HG02938 (cell line): ENCODE results near the gene EFCAB14.
"Not testable (repeated sequence)": the region's sequence is repeated elsewhere in the genome, so short reads cannot be mapped to it uniquely, and the experiment has no call there.

Experiments
- ATAC-seq: cut with Tn5 transposase; IDR thresholded peaks from one replicate; pipeline ENCODE4 v1.9.1; 2021; ENCODE audit warnings: mild to moderate bottlenecking, moderate library complexity; ENCODE audit not compliant: unreplicated experiment

EFCAB14 gene, protein sequence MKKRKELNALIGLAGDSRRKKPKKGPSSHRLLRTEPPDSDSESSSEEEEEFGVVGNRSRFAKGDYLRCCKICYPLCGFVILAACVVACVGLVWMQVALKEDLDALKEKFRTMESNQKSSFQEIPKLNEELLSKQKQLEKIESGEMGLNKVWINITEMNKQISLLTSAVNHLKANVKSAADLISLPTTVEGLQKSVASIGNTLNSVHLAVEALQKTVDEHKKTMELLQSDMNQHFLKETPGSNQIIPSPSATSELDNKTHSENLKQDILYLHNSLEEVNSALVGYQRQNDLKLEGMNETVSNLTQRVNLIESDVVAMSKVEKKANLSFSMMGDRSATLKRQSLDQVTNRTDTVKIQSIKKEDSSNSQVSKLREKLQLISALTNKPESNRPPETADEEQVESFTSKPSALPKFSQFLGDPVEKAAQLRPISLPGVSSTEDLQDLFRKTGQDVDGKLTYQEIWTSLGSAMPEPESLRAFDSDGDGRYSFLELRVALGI

GRCh38 chr1:46718727-46719622 is at the start of gene EFCAB14:
Gene EFCAB14 (minus strand): TSS chr1:46719114. CDS start chr1:46718087, 1,027 bp downstream.
- ATAC-seq: peak; percentile 92

DNA sequence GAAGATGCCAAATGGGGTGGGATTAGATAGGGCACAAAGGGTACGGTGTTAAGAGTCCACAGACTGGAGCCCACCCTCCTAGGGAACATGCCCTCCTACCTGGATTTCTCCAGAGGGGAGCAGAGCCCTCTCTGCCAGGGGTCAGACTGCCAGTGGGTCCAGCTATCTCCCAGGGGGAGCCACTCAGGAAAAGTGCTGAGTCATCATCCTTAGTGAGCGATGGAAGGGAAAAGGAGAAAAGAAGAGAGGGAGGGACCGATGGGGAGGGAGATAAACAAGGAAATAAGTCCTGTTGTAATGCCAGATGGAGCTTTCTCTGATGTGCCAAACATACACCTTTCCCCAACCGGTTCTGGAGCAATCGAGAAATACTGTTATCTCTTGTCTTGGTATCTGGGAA is 49.5 kb upstream of the EFCAB14 start:
- ATAC-seq: no peak

DNA sequence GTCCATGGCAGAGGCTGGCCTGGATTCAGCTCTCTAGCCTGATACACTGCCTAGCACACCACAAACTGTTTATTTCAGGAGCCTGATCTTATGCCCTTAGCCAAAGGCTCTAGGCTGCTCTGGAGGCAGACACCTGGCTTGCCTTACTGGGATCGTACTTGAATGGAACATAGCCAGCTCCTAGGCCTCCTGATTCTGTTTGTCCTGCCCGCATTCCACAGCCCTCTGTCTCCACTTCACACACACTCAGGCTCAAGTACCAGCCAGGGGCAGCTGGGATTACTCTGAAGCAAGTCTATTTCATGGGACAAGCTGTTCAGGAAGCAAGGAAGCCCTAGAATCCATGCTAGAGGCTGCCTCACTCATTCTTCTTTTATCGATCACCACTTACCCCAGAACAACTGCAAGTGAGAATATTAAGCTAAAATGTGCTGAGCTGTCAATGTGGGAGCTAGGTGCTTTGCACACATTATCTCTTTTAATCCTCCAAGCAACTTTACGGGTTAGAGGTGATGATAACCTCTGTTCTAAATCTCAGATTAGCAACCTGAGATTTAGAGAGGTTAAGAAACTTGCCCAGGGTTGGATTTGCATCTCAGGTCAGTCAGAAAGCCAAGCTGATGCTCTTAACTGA is 48.9 kb upstream of the EFCAB14 start:
- no peak for ATAC-seq

- no peak for ATAC-seq
Measured at GRCh38 chr1:46764402-46764801, 45.5 kb upstream of the EFCAB14 start.

- no peak for ATAC-seq
Measured at GRCh38 chr1:46761740-46762139, 42.8 kb upstream of the EFCAB14 start.

GRCh38 chr1:46760558-46761166 is 41.7 kb upstream of the EFCAB14 start:
- ATAC-seq: no peak

DNA sequence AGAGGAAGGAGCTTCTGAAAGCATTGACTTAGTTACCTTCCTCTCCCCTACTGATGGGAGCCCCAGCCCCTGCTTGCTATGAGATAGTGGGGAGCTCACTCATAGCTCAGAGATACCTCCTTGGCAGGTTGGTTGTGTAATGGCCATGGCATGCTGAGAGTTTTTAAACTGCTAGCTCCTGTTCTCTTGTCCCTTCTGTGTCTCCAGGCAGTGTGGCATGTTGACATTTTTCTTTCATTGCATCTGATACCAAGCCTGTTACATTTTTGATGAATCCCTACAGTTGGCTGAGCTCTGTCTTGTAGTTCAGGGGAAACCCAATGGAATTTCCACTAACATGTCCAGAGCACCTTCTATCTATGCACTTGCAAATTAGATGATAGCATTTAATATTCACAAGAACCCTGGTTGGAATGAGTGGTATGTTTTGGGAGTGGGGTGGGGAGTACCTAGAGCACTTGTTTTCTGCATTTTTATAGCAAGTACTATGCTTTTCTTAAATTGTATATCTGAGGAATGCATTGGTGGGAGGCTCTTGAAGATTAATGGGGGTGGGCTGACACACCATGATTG is 39.1 kb upstream of the EFCAB14 start:
- ATAC-seq: no peak

- no peak for ATAC-seq
Measured at GRCh38 chr1:46757247-46757955, 38.5 kb upstream of the EFCAB14 start.

DNA sequence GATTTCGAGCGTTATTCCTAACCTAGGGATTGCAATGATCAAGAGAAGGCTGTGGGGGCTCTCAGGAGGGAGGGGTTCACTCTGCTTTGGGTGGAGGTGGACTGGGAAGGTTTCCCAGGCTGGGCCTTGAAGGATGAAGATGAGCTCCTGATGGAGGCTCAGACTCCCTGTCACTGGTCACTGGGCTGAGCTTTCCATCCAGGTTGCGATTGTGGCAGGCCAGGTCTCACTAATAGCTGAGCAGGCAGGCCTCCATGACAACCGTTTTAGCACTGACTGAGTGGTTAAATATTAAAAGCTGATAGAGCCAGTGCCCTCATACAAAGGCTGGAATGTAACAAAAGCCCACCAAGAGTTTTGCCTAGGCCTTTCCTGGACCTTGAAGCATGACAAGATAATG is 36.2 kb upstream of the EFCAB14 start:
- no peak for ATAC-seq

- not testable (repeated sequence) for ATAC-seq
Measured at GRCh38 chr1:46754707-46755106, 35.8 kb upstream of the EFCAB14 start.

DNA sequence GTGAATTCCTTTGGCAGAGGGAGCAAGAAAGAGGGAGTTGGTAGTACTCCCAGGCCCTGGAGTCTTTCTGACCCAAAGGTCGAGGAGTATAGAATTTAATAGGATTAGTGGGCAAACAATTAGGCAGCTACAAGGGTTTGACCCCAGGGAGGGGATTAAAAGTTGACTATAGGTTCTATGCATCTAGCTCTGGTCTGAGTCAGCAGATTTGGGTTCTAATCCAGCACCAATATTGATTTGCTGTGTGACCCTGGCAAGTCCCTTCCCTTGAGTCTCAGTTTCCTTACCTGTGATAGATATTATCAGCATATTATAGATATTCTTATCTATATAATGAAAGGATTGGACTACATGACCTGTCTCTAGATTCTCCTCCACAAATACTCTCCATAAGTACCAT is 35.1 kb upstream of the EFCAB14 start:
- no peak for ATAC-seq

- no peak for ATAC-seq
Measured at GRCh38 chr1:46749921-46750404, 31.0 kb upstream of the EFCAB14 start.

GRCh38 chr1:46749404-46749803 is 30.5 kb upstream of the EFCAB14 start:
- no peak for ATAC-seq

DNA sequence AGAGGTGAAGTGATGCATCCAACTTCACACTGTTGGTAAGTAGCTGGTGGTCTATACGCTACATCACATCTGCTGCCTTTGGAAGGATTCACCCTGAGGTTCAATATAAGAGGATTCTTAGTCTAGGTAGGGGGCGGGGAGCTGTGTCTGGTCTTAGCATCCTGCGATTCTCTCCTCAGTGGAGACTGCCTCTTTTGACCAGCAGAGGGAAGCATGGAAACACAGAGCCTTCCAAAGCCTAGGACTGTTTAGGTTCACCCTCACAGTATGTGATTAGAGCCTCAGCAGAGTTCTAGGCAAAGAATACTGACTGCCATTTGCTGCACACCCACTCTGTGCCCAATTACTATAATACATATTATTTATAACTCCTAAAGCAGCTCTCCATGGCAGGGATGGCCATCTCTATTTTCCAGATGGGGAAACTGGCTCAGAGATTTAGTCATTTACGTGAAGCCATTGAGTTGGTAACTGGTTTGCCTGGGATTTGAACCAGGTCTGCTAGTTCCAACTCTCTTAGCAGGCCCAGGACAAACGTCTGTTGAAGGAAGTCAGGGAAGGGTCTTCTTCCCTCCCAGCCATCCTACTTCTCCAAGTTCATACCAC is 28.9 kb upstream of the EFCAB14 start:
- ATAC-seq: no peak

DNA sequence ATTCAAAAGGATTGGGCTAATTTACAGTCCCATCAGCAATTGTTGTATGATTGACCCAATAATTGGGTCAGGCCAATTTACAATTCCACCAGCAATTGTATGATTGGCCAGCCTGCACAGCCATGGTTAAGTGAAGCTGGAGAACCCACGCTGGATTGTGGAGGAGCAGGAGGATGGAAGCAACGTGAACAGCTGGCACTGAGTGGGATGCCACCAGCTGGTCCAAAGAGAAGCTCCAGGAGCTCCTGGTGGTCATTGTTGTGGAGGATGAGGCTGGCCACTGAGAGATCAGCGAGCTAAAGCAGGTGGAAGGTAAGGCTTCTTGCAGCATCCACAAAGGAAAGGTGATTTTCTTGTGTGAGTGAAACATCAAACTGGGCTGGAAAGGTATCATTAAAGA is 23.2 kb upstream of the EFCAB14 start:
- ATAC-seq: no peak

DNA sequence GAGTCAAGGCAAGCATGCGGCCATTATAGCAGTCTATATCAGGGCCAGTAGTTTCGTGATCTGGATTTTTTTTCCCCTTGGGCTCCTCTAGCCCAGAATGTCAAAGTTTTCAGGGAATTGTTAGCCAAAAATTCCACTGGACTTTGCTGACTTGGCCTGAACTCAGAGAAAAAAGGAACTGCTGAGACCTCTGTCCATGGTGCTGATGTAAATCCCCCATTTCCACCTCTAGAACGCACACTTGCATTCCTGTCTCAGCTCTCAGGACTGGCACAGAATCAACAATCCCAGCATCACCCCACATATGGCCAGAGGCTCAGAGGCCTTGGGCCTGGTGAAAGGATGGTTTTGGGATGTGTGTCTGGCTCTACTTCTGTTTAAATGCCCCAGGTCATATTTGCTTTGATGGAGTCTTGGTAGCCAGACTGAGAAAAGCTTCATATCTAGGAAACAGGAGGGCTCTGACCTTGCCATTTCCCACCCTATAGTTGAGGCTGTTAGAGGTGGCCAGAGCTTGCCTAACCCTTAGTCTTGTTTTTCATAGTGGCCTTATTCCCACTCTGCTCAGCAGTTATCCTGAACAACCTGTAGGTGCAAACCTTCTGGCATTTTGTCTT is 16.9 kb upstream of the EFCAB14 start:
- no peak for ATAC-seq

- not testable (repeated sequence) for ATAC-seq
Measured at GRCh38 chr1:46728327-46728873, 9.5 kb upstream of the EFCAB14 start.

DNA sequence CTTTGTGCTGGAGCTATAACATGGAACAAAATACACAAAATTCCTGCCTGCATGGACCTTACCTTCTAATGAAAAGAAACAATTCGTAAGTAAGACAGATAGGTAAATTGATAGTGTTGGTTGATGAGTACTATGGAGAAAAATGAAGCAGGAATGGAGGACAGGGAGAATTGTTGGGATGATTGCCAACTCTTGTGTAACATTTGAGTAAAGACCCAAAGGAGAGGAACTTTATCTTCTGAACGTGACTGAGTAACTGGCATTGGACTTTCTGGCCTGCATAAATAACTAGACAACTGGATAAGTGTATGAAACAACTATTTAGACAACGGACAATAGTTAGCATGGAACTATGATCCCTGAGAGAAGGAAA is 6.8 kb upstream of the EFCAB14 start:
- ATAC-seq: no peak
